ENCODE measurements around the gene ZRANB2.

Gene ZRANB2

GRCh38 chr1:71074681-71075080 lies 6.2 kb downstream of the ZRANB2 start:
- DNase-seq = no peak
- in situ Hi-C loops (cut with HindIII; ENCODE audit: low pct_ligation_motif_present, low pct_unique_long_range_greater_than_20kb, low sequenced_read_pairs) = no loop called here

- in situ Hi-C loops (cut with HindIII; ENCODE audit: low pct_ligation_motif_present, low pct_unique_long_range_greater_than_20kb, low sequenced_read_pairs) = no loop called here
- DNase-seq = no peak
These were observed 8.6 kb downstream of the ZRANB2 start for GRCh38 chr1:71072273-71072672.

- DNase-seq = no peak
- in situ Hi-C loops (cut with HindIII; ENCODE audit: low pct_ligation_motif_present, low pct_unique_long_range_greater_than_20kb, low sequenced_read_pairs) = no loop called here
These were observed 9.1 kb downstream of the ZRANB2 start for GRCh38 chr1:71071720-71072119.

GRCh38 chr1:71068325-71069240 lies 12.3 kb downstream of the ZRANB2 start:
- DNase-seq = no peak
- in situ Hi-C loops (cut with HindIII; ENCODE audit: low pct_ligation_motif_present, low pct_unique_long_range_greater_than_20kb, low sequenced_read_pairs) = no loop called here

- in situ Hi-C loops (cut with HindIII; ENCODE audit: low pct_ligation_motif_present, low pct_unique_long_range_greater_than_20kb, low sequenced_read_pairs) = no loop called here
- DNase-seq = no peak
These were observed 26.0 kb downstream of the ZRANB2 start for GRCh38 chr1:71054791-71055190.

GRCh38 chr1:71054281-71054731 lies 26.5 kb downstream of the ZRANB2 start:
- DNase-seq = no peak
- in situ Hi-C loops (cut with HindIII; ENCODE audit: low pct_ligation_motif_present, low pct_unique_long_range_greater_than_20kb, low sequenced_read_pairs) = no loop called here

GRCh38 chr1:71053758-71054157 lies 27.1 kb downstream of the ZRANB2 start:
- DNase-seq = no peak
- in situ Hi-C loops (cut with HindIII; ENCODE audit: low pct_ligation_motif_present, low pct_unique_long_range_greater_than_20kb, low sequenced_read_pairs) = no loop called here

- in situ Hi-C loops (cut with HindIII; ENCODE audit: low pct_ligation_motif_present, low pct_unique_long_range_greater_than_20kb, low sequenced_read_pairs) = no loop called here
- DNase-seq = no peak
These were observed 27.7 kb downstream of the ZRANB2 start for GRCh38 chr1:71053146-71053545.

GRCh38 chr1:71049951-71050598 lies 30.8 kb downstream of the ZRANB2 start:
- peak; percentile 67 for DNase-seq
- in situ Hi-C loops (cut with HindIII; ENCODE audit: low pct_ligation_motif_present, low pct_unique_long_range_greater_than_20kb, low sequenced_read_pairs) = no loop called here

GRCh38 chr1:71047635-71048607 lies 32.9 kb downstream of the ZRANB2 start, which contains the start of gene PTGER3:
Gene PTGER3, minus strand, starts transcription at chr1:71047816. Its CDS starts 239 bp downstream, at chr1:71047577.
- in situ Hi-C loops (cut with HindIII; ENCODE audit: low pct_ligation_motif_present, low pct_unique_long_range_greater_than_20kb, low sequenced_read_pairs) = no loop called here
- peak; percentile 50 for DNase-seq

- in situ Hi-C loops (cut with HindIII; ENCODE audit: low pct_ligation_motif_present, low pct_unique_long_range_greater_than_20kb, low sequenced_read_pairs) = no loop called here
- no peak for DNase-seq
These were observed 33.8 kb downstream of the ZRANB2 start for GRCh38 chr1:71046891-71047634.

- in situ Hi-C loops (cut with HindIII; ENCODE audit: low pct_ligation_motif_present, low pct_unique_long_range_greater_than_20kb, low sequenced_read_pairs) = no loop called here
- DNase-seq = no peak
These were observed 35.3 kb downstream of the ZRANB2 start for GRCh38 chr1:71045463-71046028.

GRCh38 chr1:71044833-71045232 lies 36.0 kb downstream of the ZRANB2 start:
- DNase-seq = no peak
- in situ Hi-C loops (cut with HindIII; ENCODE audit: low pct_ligation_motif_present, low pct_unique_long_range_greater_than_20kb, low sequenced_read_pairs) = no loop called here

- in situ Hi-C loops (cut with HindIII; ENCODE audit: low pct_ligation_motif_present, low pct_unique_long_range_greater_than_20kb, low sequenced_read_pairs) = no loop called here
- no peak for DNase-seq
These were observed 37.8 kb downstream of the ZRANB2 start for GRCh38 chr1:71043065-71043464.

- DNase-seq = no peak
- in situ Hi-C loops (cut with HindIII; ENCODE audit: low pct_ligation_motif_present, low pct_unique_long_range_greater_than_20kb, low sequenced_read_pairs) = no loop called here
These were observed 39.0 kb downstream of the ZRANB2 start for GRCh38 chr1:71041806-71042205.

- DNase-seq = no peak
- in situ Hi-C loops (cut with HindIII; ENCODE audit: low pct_ligation_motif_present, low pct_unique_long_range_greater_than_20kb, low sequenced_read_pairs) = no loop called here
These were observed 41.1 kb downstream of the ZRANB2 start for GRCh38 chr1:71039661-71040262.

- no peak for DNase-seq
- in situ Hi-C loops (cut with HindIII; ENCODE audit: low pct_ligation_motif_present, low pct_unique_long_range_greater_than_20kb, low sequenced_read_pairs) = no loop called here
These were observed 41.9 kb downstream of the ZRANB2 start for GRCh38 chr1:71038942-71039341.
